ENCODE results near the gene DBN1.

DNA sequence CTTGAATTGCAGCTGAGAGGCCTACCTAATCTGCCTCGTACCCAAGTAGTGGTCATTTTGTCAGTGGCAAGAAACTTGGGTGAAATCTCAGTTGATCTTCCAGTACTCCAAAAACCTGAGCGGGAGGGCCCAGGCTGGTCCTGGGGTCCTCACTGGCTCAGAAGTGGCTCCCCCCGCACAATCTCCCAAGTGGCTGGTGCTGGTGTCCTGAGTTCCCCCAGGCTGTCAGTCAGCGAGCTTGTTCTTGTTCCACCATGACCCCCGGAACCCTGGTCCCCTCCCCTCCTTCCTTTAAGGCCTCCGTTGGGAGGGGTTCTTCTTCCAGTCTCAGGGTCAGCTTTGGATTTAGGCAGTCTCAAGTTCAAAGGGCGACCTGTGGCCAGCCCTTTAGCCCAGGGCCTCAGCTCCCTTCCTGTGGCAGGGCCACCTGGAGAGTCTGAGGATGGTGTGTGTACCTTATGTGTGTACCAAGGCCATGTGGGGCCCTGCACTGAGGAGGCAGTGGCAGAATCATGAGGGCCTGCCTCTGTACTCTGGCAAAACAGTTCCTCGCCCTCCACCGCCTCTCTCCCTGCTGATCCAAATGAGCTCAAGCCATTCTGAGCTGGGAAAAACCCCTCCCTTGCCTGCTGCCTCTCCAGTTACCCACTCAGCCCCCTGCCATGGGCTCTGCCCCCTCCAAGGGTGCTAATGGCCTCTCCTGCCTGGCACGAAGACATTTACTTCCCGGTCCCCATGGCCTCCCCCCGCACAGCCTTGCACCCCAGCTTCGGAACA is 4.5 kb upstream of the DBN1 start:
- TF ChIP-seq, protein P1, sequence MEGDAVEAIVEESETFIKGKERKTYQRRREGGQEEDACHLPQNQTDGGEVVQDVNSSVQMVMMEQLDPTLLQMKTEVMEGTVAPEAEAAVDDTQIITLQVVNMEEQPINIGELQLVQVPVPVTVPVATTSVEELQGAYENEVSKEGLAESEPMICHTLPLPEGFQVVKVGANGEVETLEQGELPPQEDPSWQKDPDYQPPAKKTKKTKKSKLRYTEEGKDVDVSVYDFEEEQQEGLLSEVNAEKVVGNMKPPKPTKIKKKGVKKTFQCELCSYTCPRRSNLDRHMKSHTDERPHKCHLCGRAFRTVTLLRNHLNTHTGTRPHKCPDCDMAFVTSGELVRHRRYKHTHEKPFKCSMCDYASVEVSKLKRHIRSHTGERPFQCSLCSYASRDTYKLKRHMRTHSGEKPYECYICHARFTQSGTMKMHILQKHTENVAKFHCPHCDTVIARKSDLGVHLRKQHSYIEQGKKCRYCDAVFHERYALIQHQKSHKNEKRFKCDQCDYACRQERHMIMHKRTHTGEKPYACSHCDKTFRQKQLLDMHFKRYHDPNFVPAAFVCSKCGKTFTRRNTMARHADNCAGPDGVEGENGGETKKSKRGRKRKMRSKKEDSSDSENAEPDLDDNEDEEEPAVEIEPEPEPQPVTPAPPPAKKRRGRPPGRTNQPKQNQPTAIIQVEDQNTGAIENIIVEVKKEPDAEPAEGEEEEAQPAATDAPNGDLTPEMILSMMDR (IDR thresholded peaks at IDR 0.05; ENCODE audit: low read depth, low read length): no peak
- no peak for TF ChIP-seq EZH2phosphoT487 (IDR thresholded peaks at IDR 0.05; ENCODE audit: low read depth)
